ENCODE measurements around the gene INAVA.
"Not testable (repeated sequence)": the region's sequence is repeated elsewhere in the genome, so short reads cannot be mapped to it uniquely, and the experiment has no call there.

Gene INAVA

DNA sequence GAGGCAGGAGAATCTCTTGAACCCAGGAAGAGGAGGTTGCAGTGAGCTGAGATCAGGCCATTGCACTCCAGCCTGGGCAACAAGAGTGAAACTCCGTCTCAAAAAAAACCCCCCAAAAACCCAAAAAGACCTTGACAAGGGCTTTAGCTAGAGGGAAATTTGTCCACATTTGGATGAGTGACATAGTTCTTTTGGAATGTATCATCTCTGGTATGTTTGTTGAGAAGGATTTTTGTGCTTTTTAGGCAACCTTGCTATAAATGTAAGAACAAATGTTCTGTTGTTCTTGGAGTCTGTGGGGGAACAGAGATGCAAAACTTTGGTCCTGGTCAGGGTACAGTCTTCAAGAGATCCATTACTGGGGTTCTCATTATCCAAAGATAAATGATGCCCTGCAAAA, 28.9 kb downstream of the INAVA start:
- DNase-seq = no peak

DNA sequence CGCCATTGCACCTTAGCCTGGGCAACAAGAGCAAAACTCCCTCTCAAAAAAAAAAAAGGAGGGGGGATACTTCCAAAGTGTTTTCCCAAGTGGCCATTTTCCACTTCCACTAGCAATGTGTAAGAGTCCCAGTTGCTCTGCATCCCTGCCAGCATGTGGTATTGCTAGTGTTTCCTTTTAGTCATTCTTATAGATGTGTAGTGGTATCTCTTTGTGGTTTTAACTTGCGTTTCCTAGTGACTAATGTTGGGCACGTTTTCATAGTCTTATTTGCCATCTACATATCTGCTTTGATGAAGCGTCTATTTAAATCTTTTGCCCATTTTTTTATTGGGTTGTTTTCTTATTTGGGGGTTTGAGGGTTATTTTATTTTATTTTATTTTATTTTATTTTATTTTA, 31.1 kb downstream of the INAVA start:
- no peak for DNase-seq

DNA sequence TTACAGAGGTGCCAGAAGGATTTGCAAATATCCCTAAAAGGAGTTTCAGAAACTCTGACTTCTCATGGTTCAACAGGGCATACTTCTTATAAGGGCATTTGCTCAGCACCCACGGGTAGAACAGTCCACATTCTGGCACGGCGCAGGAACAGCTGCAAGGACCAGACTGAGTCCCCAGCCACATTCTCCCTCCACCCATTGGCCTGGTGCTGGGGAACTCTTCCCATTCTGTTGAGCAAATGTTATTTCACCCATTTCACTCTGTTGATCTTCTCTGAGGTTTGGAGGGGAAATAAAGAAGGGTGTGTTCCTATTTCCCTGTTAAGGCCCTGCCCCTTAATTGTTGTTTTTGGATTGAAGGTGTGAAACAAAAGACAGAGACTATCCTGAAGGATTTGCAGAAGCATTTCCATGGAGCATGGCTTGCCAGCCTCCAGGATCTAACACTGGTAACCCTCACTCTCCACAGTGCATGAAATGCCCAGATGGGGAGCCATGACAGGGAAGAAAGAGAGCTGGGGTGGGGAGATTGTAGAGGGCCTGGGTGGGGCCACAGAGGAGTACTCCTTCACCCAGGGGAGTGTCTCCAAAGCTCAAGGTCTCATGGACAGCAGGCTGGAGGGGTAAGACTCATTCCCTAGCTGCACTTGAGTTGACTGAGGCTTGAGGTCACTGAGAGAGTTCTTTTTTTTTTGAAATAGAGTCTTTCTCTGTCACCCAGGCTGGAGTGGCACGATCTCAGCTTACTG, 35.0 kb downstream of the INAVA start:
- no peak for DNase-seq

DNA sequence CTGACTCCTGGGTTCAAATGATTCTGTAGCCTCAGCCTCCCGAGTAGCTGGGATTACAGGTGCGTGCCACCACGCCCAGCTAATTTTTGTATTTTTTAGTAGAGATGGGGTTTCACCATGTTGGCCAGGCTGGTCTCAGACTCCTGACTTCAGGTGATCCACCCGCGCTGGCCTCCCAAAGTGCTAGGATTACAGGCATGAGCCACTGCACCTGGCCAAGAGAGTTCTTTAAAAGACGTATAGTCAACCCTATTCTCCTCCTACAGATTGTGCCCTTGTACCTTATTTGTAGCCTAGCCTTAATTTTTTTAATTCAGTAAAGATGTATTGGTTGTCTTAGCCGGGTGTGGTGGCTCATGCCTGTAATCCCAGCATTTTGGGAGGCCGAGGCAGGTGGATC, 35.6 kb downstream of the INAVA start:
- DNase-seq = not testable (repeated sequence)

DNA sequence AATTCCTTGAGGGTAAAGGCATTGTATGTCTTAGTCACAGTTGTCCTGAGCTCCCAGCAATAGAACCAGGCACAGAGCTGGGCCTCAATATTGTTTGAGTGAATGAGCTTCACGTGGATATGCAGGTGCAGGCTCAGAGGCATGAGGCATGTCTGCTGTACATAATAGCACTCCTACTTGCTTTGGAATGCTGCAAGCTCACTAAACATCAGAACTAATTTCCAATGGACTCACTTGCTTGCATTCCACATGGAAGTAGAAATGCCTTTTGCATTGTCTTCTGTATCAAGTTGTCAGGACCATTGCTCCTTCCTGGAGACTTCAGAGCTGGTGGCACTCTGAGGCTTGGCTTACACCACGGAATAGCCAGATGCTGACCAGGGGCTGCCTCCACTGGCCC, 37.1 kb downstream of the INAVA start:
- DNase-seq = no peak

DNA sequence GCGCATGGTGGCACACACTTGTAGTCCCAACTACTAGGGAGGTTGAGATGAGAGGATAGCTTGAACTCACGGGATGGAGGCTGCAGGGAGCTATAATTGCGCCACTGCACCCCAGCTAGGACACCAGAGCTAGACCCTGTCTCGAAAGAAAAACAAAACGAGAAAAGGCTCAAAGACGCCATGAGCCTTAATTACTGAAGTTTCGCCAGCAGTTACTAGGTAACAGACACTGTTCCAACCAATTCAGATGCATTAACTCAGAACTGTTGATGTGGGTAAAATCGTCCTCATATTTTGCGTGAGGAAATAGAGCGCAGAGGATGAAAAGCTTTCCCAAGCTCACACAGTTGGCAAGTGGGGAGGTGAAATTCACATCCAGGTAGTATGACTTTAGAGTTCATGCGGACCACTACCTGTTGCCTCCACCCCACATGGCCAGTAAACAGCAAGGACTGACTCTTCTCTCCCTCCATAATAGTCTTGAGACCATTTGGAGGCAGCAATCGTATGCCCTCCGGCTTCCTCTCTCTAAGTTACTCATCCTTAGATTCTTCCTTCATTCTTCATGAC, 40.1 kb downstream of the INAVA start:
- no peak for DNase-seq

DNA sequence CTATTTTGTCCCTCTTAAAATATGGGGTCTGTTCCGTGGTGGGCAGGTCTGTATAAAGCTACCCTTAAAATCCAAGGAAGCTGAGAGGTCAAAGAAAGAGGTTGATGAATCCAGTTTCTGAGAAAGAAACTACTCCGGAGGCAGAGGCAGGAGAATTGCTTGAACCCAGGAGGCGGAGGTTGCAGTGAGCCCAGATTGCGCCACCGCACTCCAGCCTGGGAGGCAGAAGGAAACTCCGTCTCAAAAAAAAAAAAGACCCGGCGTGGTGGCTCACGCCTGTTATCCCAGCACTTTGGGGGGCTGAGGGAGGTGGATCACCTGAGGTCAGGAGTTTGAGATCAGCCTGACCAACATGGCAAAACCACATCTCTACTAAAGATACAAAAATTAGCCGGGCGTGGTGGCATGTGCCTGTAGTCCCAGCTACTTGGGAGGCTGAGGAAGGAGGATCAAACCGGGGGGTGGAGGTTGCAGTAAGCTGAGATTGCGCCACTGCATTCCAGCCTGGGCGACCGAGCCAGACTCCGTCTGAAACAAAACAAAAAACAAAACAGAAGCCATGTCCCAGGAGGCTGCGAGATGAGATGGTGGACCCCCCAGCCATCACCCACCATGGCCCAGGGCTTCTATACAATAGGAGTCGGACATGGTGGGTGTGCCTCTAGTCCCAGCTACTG, 40.7 kb downstream of the INAVA start:
- DNase-seq = not testable (repeated sequence)

DNA sequence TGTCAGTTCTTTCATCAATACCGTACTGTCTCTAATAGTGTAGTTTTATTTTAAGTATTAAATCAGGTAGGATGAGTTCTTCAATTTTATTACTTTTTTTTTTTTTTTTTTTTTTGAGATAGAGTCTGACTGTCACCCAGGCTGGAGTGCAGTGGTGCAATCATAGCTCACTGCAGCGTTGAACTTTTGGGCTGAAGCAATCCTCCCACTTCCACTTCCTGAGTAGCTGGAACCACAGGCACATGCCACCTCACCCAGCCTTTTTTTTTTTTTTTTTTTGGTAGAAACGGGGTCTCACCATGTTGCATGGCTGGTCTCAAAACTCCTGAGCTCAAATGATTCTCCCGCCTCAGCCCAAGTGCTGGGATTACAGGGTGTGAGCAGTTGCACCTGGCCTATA, 44.3 kb downstream of the INAVA start:
- no peak for DNase-seq

DNA sequence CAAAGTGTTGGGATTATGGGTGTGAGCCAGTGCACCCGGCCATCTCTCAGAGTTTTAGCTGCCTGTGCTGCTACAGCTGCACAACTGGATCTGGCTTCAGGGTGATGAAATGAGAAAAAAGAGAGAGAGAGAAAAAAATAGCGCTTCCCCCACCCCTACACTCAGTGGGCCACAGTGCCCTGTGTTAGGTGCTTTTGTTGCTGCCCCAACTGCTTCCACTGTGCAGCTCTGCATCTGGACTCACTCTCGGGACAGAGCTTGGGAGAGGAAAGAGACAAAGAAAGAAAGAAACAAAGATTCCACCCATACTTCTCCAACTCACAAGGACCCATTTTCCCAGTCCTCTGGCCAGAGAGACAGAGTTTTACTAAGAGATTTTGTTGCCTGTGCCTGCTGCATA, 50.4 kb downstream of the INAVA start:
- DNase-seq = no peak

DNA sequence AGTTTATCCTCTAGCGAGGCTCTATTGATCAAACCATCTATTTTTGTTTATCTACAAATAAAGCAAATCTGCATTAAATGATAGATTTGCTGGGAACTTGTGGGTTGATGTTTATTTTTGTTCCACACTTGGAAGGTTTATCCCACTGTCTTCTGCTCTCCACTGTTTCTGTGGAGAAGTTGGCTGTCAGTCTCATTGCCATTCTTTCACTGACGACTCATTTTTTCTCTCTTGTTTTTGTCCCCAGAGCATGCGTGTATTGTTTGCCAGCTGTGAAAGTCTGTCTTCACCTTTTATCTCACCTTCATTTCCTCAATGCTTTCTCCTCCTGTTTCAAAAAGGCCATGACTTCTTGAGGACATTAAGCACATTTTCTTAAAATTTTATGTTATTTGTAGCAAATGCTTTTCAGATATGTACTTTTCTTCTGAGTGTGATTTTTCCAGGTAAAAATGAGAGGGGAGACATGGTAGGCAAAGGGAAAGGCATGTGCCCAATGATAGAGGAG, 52.4 kb downstream of the INAVA start:
- DNase-seq = no peak

DNA sequence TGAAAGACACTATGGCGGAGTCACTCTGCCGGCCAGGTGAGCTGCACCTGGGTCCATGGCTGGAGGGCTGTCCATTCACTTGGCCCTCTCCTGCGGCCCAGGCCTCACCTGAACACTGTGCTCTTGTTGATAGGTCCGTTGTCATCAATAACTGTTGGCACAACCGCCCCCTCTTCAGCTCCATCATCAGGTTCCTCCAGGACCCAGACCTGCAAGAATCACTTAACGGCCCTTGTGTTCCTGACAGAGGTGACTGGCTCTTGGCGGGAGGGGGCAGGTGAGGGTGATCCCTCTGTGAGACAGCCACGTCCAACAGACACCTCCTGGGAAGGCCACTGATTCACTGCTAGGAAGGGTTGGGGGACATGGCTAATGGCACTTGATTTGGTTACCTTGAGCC, 54.9 kb downstream of the INAVA start:
- DNase-seq = no peak

DNA sequence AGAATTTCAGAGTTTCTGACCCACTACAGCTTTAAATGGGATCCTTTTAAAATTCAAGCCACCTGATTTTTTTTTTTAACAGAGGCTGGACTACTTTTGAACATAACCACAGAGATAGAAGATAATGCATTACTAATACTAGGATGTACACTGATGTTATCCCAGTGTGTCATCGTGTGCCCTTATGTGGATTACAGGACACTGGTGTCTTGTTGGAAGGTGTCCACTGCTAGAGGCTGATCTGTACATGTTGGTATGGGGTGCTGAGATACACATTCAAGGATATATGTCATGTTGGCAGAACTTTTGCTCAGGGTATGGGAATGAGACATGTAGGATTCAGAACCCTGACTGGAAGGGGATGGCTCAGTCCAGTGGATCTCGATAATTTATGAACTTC, 56.3 kb downstream of the INAVA start:
- DNase-seq = no peak

DNA sequence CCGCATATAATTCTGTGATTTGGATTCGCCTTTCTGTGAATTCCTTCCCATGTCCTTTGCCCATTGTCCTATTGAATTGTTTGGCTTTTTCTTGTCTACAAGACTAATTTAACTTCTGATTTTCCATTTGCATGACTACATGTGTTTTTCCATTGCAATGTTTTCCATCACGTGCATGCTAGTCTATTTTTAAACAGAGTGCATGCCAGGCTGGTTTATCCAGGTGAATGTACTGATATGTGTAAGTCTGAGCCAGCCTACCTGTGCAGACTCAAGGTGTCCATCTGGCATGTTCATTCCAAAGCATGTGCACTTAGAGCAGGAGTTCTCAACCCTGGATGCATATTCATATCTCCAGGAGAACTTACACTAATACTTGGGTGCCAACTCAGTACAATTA, 59.7 kb downstream of the INAVA start:
- no peak for DNase-seq

DNA sequence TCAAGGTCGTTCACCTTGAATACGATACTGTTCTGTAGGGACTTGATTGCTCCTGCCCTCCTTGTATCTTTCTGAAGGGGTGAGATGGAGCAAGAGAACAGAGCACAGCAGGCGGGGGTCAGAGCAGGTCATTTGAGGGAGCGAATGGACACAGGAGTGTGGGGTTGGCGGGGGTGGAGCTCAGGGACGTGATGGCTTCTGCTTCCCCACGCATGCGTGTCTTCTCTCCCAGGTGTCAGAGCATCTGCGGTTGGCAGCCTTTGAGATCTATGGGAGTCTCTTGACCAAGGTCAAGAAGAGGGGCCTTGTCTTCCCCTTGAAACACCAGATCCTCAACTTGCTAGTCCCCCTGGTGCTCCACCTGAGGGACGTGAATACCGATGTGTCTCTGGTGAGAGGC, 63.9 kb downstream of the INAVA start:
- no peak for DNase-seq

DNA sequence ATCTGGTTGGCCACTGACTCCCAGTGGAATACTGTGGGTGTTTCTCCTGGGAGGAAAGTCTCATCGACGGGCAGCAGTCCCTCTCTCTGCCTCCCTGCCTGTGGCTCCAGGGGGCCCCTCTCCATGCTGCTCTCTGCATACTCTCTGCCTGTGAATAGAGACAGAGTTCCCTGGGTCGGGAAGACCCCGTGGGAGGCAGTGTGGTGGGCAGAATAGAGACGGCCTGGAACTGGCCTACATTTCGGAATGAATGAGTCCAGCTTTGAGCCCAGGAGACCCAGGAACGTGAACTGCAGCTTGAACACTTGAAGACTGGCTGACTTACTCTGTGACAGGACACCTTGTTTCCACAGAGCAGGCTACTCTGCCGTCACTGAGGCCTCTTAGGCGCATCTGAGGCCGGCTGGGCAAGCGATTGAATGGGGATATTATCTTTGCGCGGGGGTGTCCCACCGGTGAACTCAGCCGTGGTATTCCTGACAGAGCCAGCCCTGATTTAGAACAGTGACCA, 64.8 kb downstream of the INAVA start:
- DNase-seq = peak; percentile 30

DNA sequence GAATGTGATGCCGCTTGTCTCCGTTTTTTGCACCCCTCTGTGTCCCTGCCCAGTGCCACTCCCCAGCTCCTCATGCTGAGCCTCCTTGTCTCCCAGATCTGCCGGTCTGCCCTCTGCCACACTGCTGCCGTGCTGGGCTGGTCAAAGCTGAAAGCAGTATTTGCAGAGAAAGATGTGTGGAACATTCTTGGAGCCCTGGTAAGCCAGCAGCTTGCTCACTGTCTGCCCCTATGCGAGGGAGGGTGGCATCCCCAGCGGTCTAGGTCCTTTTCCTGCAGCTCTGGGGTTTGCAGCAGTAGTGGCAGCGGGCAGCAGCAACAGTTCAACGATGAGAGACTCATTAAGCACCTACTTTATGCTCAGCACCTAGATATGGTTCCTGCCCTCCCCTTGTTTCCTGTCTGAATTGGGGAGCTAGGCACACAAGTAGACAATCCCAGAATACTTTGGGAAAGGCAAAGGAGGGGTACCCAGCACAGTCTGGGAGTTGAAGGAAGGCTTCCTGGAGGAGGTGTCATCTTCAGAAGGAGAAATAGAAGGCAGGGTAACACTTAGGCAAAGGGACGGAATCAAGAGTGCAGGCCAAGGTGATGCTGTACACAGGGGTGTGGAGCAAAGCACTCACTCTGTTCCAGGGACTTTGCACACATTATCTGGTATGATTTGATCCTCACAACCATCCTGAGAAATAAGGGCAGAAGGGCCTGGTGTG, 65.7 kb downstream of the INAVA start:
- no peak for DNase-seq

DNA sequence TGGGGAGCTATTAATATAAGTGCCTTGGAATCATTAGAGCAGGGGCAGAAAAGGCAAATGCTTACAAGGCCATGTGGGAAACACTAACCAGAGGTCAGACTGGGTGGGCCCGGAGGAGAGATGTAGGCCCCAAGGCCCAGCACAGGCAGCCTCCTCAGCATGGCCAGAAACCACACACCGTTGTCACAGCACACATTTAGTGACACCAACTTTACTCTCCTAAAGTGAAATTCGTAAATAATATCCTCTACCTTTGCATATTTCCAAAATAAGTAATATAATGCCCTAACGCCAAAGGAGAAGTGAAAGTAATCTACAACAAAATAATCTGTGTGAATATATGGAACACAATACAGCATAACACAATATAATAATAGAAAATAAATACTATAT, 66.2 kb downstream of the INAVA start:
- no peak for DNase-seq

DNA sequence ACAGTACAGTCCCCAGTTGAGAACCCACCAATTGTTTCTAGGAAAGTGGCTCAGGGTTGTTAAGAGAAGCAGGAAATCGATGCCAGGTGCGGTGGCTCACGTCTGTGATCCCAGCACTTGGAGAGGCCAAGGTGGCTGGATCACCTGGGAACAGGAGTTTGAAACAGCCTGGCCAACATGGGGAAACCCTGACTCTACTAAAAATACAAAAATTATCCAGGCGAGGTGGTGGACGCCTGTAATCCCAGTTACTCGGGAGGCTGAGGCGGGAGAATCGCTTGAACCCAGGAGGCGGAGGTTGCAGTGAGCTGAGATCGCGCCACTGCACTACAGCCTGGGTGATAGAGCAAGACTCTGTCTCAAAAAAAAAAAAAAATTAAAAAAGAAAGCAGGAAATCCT, 67.5 kb downstream of the INAVA start:
- DNase-seq = not testable (repeated sequence)

DNA sequence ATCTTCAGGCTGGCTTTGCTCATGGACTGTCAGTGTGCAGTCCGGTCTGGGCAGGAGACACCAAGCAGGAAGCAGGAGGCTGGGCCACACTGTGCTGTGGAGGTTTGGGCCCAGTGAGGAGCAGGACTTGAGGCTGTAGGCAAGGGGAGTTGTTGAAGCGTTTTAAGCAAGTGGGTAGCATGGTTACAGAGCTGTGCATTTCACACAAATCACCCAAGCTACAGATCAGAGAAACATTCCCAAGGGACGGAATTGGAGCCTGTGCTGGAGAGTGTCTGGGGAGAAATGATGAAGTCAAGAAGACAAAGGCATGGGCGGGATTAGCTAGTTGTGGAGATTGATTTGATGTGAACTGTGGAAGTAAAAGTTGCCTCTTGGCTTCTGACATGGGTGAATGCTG, 67.9 kb downstream of the INAVA start:
- peak; percentile 27 for DNase-seq

DNA sequence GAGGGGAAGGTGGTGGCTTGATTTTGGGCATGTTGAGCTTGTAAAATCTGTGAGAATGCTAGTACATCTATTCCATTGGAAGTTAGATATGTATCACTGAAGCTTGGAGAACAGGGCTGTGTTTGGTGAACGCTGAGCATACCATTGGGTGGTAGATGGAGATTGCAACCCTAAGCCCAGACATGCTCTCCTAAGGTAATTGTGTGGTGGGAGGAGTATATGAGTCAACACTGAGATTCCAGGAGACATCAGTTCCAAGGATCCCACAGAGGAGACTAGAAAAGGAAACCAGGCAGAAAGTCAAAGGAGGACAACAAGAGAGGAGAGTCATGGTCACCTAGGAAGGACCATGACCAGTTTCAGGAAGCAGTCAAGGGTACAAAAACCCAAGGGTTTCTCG, 68.4 kb downstream of the INAVA start:
- no peak for DNase-seq

DNA sequence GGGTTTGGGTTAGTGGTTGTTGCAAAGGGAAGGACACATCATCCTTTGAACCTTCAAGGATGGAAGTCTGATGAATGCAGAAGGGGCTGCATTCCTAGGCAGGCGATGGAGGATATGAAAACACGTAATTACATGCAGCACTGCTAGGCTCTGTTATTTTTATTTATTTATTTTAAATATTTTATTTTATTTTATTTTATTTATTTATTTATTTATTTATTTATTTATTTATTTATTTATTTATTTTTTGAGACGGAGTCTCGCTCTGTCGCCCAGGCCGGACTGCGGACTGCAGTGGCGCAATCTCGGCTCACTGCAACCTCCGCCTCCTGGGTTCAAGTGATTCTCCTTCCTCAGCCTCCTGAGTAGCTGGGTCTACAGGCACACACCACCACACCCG, 69.2 kb downstream of the INAVA start:
- DNase-seq = not testable (repeated sequence)

Data from NCI-H82 (cell line).